ENCODE data around the gene ATG4B.

Gene ATG4B

GRCh38 chr2:241678784-241679540 is 41.5 kb downstream of the ATG4B start:
- H3K9me3 ChIP-seq (ENCODE audit: control insufficient read depth, insufficient read depth, low read depth, low read length), result no peaks in the 10 kb centered on the region
- no peak overlapping the region for H3K27ac ChIP-seq (ENCODE audit: low read depth, low read length)
- no peaks in the 10 kb centered on the region for H3K4me1 ChIP-seq (ENCODE audit: control insufficient read depth, insufficient read depth, low read length)
- no peak overlapping the region for H3K9ac ChIP-seq (ENCODE audit: low read length)
- H3K4me3 ChIP-seq (ENCODE audit: low read depth, low read length), result no peak overlapping the region
- H3K27me3 ChIP-seq (ENCODE audit: control insufficient read depth, insufficient read depth, low read length), result no peaks in the 10 kb centered on the region
- peaks cover 93% of the 10 kb centered on the region for H3K36me3 ChIP-seq (ENCODE audit: control insufficient read depth, insufficient read depth, low read length)

GRCh38 chr2:241680044-241680443 is 42.6 kb downstream of the ATG4B start:
- Histone ChIP-seq H3K27ac (ENCODE audit: low read depth, low read length) (no peak overlapping the region), H3K9me3 (ENCODE audit: control insufficient read depth, insufficient read depth, low read depth, low read length) (no peaks in the 10 kb centered on the region), H3K36me3 (ENCODE audit: control insufficient read depth, insufficient read depth, low read length) (peaks cover 94% of the 10 kb centered on the region)

GRCh38 chr2:241680827-241681599 is 43.5 kb downstream of the ATG4B start:
- peaks cover 89% of the 10 kb centered on the region for H3K36me3 ChIP-seq (ENCODE audit: control insufficient read depth, insufficient read depth, low read length)
- no peak overlapping the region for H3K4me3 ChIP-seq (ENCODE audit: low read depth, low read length)
- H3K27me3 ChIP-seq (ENCODE audit: control insufficient read depth, insufficient read depth, low read length), result no peaks in the 10 kb centered on the region
- H3K9me3 ChIP-seq (ENCODE audit: control insufficient read depth, insufficient read depth, low read depth, low read length), result no peaks in the 10 kb centered on the region
- no peak overlapping the region for H3K9ac ChIP-seq (ENCODE audit: low read length)
- no peak overlapping the region for H3K27ac ChIP-seq (ENCODE audit: low read depth, low read length)
- peaks cover 3% of the 10 kb centered on the region; the same call in 1 of the 2 replicates for H3K4me1 ChIP-seq (ENCODE audit: control insufficient read depth, insufficient read depth, low read length)

More at GRCh38 chr2:241680044-241680443, 42.6 kb downstream of the ATG4B start:
- Histone ChIP-seq H3K27me3 (ENCODE audit: control insufficient read depth, insufficient read depth, low read length) (no peaks in the 10 kb centered on the region), H3K4me1 (ENCODE audit: control insufficient read depth, insufficient read depth, low read length) (no peaks in the 10 kb centered on the region), H3K9ac (ENCODE audit: low read length) (no peak overlapping the region), H3K4me3 (ENCODE audit: low read depth, low read length) (no peak overlapping the region)

- peak overlapping the region; percentile 92 for H3K27ac ChIP-seq (ENCODE audit: low read depth, low read length)
- H3K27me3 ChIP-seq (ENCODE audit: control insufficient read depth, insufficient read depth, low read length), result no peaks in the 10 kb centered on the region
- peaks cover 56% of the 10 kb centered on the region for H3K36me3 ChIP-seq (ENCODE audit: control insufficient read depth, insufficient read depth, low read length)
- no peaks in the 10 kb centered on the region for H3K9me3 ChIP-seq (ENCODE audit: control insufficient read depth, insufficient read depth, low read depth, low read length)
- peak overlapping the region; percentile 98 for H3K9ac ChIP-seq (ENCODE audit: low read length)
- peak overlapping the region; percentile 81 for H3K4me3 ChIP-seq (ENCODE audit: low read depth, low read length)
- peaks cover 9% of the 10 kb centered on the region for H3K4me1 ChIP-seq (ENCODE audit: control insufficient read depth, insufficient read depth, low read length)
Observed at GRCh38 chr2:241686324-241686649, 48.8 kb downstream of the ATG4B start.

GRCh38 chr2:241686650-241687425 is 49.3 kb downstream of the ATG4B start, which contains the start of gene DTYMK:
Gene DTYMK, minus strand, starts transcription at chr2:241686815. Its CDS starts 32 bp downstream, at chr2:241686783.
- Histone ChIP-seq H3K27ac (ENCODE audit: low read depth, low read length) (peak within 1 kb of the TSS; percentile 92), H3K27me3 (ENCODE audit: control insufficient read depth, insufficient read depth, low read length) (no peaks in the 10 kb centered on the region), H3K9me3 (ENCODE audit: control insufficient read depth, insufficient read depth, low read depth, low read length) (no peaks in the 10 kb centered on the region), H3K4me3 (ENCODE audit: low read depth, low read length) (peak within 1 kb of the TSS; percentile 81), H3K9ac (ENCODE audit: low read length) (peak within 1 kb of the TSS; percentile 98), H3K4me1 (ENCODE audit: control insufficient read depth, insufficient read depth, low read length) (peaks cover 9% of the 10 kb centered on the region), H3K36me3 (ENCODE audit: control insufficient read depth, insufficient read depth, low read length) (peaks cover 55% of the 10 kb centered on the region)

GRCh38 chr2:241689306-241689705 is 51.8 kb downstream of the ATG4B start:
- Histone ChIP-seq H3K27me3 (ENCODE audit: control insufficient read depth, insufficient read depth, low read length) (no peaks in the 10 kb centered on the region), H3K4me3 (ENCODE audit: low read depth, low read length) (no peak overlapping the region), H3K9ac (ENCODE audit: low read length) (no peak overlapping the region), H3K36me3 (ENCODE audit: control insufficient read depth, insufficient read depth, low read length) (peaks cover 45% of the 10 kb centered on the region), H3K27ac (ENCODE audit: low read depth, low read length) (no peak overlapping the region), H3K9me3 (ENCODE audit: control insufficient read depth, insufficient read depth, low read depth, low read length) (no peaks in the 10 kb centered on the region), H3K4me1 (ENCODE audit: control insufficient read depth, insufficient read depth, low read length) (peaks cover 9% of the 10 kb centered on the region)

- H3K36me3 ChIP-seq (ENCODE audit: control insufficient read depth, insufficient read depth, low read length), result peaks cover 47% of the 10 kb centered on the region
- no peak overlapping the region for H3K27ac ChIP-seq (ENCODE audit: low read depth, low read length)
Observed at GRCh38 chr2:241690202-241690717, 52.8 kb downstream of the ATG4B start.

GRCh38 chr2:241692448-241692847 is 55.0 kb downstream of the ATG4B start:
- Histone ChIP-seq H3K4me3 (ENCODE audit: low read depth, low read length) (no peak overlapping the region), H3K27ac (ENCODE audit: low read depth, low read length) (no peak overlapping the region), H3K9ac (ENCODE audit: low read length) (no peak overlapping the region), H3K36me3 (ENCODE audit: control insufficient read depth, insufficient read depth, low read length) (peaks cover 47% of the 10 kb centered on the region), H3K27me3 (ENCODE audit: control insufficient read depth, insufficient read depth, low read length) (no peaks in the 10 kb centered on the region), H3K4me1 (ENCODE audit: control insufficient read depth, insufficient read depth, low read length) (peaks cover 6% of the 10 kb centered on the region), H3K9me3 (ENCODE audit: control insufficient read depth, insufficient read depth, low read depth, low read length) (no peaks in the 10 kb centered on the region)

More at GRCh38 chr2:241690202-241690717, 52.8 kb downstream of the ATG4B start:
- Histone ChIP-seq H3K9ac (ENCODE audit: low read length) (peak overlapping the region; percentile 34), H3K4me1 (ENCODE audit: control insufficient read depth, insufficient read depth, low read length) (peaks cover 9% of the 10 kb centered on the region), H3K4me3 (ENCODE audit: low read depth, low read length) (no peak overlapping the region), H3K27me3 (ENCODE audit: control insufficient read depth, insufficient read depth, low read length) (no peaks in the 10 kb centered on the region), H3K9me3 (ENCODE audit: control insufficient read depth, insufficient read depth, low read depth, low read length) (no peaks in the 10 kb centered on the region)

GRCh38 chr2:241695651-241696050 is 58.2 kb downstream of the ATG4B start:
- Histone ChIP-seq H3K27me3 (ENCODE audit: control insufficient read depth, insufficient read depth, low read length) (no peaks in the 10 kb centered on the region), H3K9ac (ENCODE audit: low read length) (no peak overlapping the region), H3K27ac (ENCODE audit: low read depth, low read length) (no peak overlapping the region), H3K9me3 (ENCODE audit: control insufficient read depth, insufficient read depth, low read depth, low read length) (no peaks in the 10 kb centered on the region), H3K36me3 (ENCODE audit: control insufficient read depth, insufficient read depth, low read length) (peaks cover 32% of the 10 kb centered on the region), H3K4me3 (ENCODE audit: low read depth, low read length) (no peak overlapping the region), H3K4me1 (ENCODE audit: control insufficient read depth, insufficient read depth, low read length) (no peaks in the 10 kb centered on the region)

GRCh38 chr2:241701149-241701398 is 63.6 kb downstream of the ATG4B start:
- Histone ChIP-seq H3K27me3 (ENCODE audit: control insufficient read depth, insufficient read depth, low read length) (no peaks in the 10 kb centered on the region), H3K9me3 (ENCODE audit: control insufficient read depth, insufficient read depth, low read depth, low read length) (no peaks in the 10 kb centered on the region), H3K4me3 (ENCODE audit: low read depth, low read length) (peak overlapping the region; percentile 94), H3K9ac (ENCODE audit: low read length) (peak overlapping the region; percentile 98), H3K4me1 (ENCODE audit: control insufficient read depth, insufficient read depth, low read length) (no peaks in the 10 kb centered on the region), H3K27ac (ENCODE audit: low read depth, low read length) (peak overlapping the region; percentile 95; the same call in 1 of the 2 replicates), H3K36me3 (ENCODE audit: control insufficient read depth, insufficient read depth, low read length) (peaks cover 20% of the 10 kb centered on the region)
